Measurements from ENCODE around the gene TUBB1.
"Not testable (repeated sequence)": the region's sequence is repeated elsewhere in the genome, so short reads cannot be mapped to it uniquely, and the experiment has no call there.

Gene TUBB1

DNA sequence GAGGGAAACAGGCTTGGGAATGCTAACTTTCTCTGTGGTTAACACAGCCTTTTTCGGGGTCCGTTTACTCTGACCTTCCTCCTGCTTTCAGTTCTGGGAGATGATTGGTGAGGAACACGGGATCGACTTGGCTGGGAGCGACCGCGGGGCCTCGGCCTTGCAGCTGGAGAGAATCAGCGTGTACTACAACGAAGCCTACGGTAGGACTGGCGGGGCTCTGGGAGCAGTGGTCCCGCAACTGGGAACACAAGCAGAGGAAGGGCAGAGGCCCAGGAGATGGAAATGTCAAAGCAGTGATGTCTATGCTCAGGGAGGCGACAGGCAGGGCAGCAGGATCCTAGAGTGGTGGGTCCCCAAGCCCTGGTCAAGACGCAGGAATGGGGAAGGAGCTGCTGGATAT, 3.5 kb downstream of the TUBB1 start:
- DNase-seq (ENCODE audit: low read depth) = no peak

DNA sequence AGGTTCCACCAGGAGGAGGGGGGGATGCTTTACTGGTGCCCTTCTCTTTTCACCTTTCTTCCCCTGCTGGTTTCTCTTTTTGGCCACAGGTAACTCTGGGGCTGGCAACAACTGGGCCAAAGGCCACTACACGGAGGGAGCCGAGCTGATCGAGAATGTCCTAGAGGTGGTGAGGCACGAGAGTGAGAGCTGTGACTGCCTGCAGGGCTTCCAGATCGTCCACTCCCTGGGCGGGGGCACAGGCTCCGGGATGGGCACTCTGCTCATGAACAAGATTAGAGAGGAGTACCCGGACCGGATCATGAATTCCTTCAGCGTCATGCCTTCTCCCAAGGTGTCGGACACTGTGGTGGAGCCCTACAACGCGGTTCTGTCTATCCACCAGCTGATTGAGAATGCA, 4.4 kb downstream of the TUBB1 start:
- DNase-seq (ENCODE audit: low read depth) = no peak

- DNase-seq (ENCODE audit: low read depth) = no peak
Observed at GRCh38 chr20:59024111-59024530, 4.9 kb downstream of the TUBB1 start.

DNA sequence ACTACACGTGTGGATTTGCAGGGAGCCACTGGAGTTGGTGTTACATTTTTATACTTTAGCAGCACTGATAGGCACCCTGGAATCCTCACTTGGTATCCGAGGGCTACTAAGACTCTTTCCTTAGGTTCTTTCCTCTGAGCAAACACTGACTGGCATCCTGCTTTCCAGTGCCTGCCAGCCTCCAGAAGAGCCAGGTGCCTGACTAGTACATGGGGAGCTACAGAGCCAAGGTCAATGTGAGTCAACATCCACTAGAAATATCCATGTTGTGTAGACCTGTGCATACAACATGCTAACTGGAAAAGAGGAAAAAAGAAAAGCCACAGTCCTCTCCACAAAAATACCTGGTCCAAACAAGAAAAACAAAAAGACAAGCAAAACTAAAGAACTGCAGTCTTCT, 5.9 kb downstream of the TUBB1 start:
- DNase-seq (ENCODE audit: low read depth) = no peak

DNA sequence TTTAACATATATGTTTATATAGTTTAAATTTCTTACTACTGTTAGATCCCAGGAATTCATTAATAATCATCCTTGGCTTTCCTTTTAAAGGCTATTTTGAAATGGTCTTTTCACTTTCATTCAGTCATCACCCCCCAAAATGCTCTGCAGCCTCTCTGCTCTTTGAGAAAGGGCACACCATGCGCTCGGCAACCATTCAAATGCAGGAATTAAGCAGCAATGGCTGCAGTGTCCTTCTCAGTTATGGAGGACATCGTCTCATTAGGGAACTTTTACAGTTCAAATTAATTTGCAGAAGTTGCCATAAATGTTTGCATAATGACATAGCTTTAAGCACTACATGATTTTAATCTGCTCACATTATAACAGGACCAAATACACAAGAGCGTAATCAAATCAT, 6.3 kb downstream of the TUBB1 start:
- DNase-seq (ENCODE audit: low read depth) = no peak

- no peak for DNase-seq (ENCODE audit: low read depth)
Observed at GRCh38 chr20:59026904-59027740, 7.9 kb downstream of the TUBB1 start.

GRCh38 chr20:59027741-59028320, 8.6 kb downstream of the TUBB1 start:
- DNase-seq (ENCODE audit: low read depth) = no peak

DNA sequence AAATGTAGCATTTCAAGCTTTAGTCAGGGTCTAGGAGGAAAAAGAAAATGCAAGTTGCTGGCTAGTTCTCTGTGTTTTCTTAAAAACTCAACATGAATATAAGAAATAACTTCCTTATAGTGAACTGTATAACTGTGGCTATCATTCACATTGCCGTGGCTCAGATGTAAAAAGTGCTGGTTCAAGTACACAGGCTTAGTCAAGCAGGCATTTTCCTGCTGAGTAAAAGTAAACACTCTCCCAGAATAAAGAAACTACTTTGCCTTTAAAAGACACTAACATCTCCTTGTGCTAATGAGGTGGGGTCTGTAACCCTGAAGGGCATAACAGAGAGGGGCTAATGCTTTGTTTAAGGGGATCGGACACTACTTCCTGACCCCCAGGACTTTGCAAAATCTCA, 9.6 kb downstream of the TUBB1 start:
- DNase-seq (ENCODE audit: low read depth) = no peak

GRCh38 chr20:59030911-59031563, 11.8 kb downstream of the TUBB1 start:
- DNase-seq (ENCODE audit: low read depth) = no peak

DNA sequence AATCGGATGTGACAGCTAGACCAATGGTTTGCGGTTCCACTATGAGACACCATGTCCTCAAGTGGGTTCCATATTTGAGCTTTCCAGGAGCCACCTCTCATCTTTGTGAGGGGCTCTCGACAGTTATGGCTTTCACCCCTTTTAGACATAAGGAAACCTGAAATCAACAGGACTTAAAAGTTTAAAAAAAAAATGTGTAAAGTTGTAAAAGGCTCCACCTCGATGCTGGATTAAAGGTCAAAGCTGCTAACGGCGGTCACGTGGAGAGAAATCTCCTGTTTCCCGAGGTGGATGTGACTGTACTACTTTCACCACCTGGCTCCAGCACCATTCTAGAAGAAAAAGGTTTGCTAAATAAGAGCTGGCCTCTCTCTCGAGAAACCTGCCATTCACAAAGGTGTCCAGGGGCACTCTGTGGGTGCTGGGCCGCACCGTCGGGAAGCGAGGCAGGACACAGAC, 12.4 kb downstream of the TUBB1 start:
- DNase-seq (ENCODE audit: low read depth) = no peak

- no peak for DNase-seq (ENCODE audit: low read depth)
Observed at GRCh38 chr20:59032023-59032712, 12.9 kb downstream of the TUBB1 start, which contains the start of gene ATP5F1E. Gene ATP5F1E (minus strand): TSS chr20:59032335. CDS start chr20:59032251, 84 bp downstream.

- no peak for DNase-seq (ENCODE audit: low read depth)
Observed at GRCh38 chr20:59032713-59033059, 13.5 kb downstream of the TUBB1 start.

DNA sequence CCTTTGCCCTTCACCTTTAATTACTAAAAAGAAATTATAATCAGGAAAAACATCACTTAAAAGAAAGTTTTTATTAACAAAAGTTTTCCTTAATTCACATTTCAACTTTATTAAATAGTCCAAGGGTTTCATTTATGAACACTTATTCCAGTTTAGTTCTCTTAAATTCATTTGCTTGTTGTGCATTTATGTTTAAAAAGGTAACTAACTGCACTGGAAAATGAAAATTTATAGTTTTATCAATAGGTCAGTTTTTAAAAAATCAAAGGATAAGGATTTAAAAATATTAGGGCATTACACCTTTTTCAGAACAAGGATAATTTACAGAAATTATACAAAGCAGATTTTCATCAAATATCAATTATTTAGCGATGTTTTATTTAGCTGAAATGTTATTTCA, 13.9 kb downstream of the TUBB1 start:
- DNase-seq (ENCODE audit: low read depth) = no peak

GRCh38 chr20:59033616-59034165, 14.5 kb downstream of the TUBB1 start:
- DNase-seq (ENCODE audit: low read depth) = no peak

- DNase-seq (ENCODE audit: low read depth) = no peak
Observed at GRCh38 chr20:59035381-59035780, 16.2 kb downstream of the TUBB1 start.

GRCh38 chr20:59037386-59037785, 18.2 kb downstream of the TUBB1 start:
- DNase-seq (ENCODE audit: low read depth) = no peak

DNA sequence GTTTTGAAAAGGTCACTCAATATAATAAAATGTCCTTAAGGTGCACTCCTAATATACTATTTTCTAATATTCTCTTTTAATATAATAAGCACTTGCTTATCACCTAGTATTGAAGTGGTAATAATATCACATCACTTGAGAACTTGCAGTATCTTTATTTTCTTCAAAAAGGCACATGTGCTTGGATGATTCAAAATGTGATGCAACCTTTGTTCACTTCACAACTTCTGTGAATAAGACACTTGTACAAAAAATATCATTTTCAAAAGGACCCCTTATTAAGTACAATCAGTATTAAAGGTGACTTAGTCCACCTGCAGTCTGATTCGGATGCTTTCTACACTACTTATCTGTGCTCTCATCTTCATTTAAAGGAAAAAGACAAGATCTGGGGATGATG, 20.0 kb downstream of the TUBB1 start:
- DNase-seq (ENCODE audit: low read depth) = no peak

DNA sequence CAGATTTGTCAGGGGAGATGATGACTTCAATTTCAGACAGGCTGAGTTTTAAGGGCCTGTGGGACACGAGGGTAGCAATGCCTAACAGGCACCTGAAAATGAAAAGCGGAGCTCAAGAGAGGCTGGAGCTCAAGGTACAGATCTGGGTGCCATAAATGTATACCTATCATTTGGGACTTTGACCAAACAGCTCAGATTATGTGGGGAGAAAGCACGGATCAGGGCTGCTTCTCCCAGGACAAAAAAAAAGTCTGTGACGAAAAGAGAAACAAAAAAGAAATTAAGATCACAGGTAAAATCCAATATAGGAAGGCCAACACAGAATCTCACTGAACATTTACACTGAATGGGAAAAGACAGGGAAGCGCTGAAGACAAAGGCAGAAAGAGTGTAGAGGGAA, 21.4 kb downstream of the TUBB1 start:
- no peak for DNase-seq (ENCODE audit: low read depth)

DNA sequence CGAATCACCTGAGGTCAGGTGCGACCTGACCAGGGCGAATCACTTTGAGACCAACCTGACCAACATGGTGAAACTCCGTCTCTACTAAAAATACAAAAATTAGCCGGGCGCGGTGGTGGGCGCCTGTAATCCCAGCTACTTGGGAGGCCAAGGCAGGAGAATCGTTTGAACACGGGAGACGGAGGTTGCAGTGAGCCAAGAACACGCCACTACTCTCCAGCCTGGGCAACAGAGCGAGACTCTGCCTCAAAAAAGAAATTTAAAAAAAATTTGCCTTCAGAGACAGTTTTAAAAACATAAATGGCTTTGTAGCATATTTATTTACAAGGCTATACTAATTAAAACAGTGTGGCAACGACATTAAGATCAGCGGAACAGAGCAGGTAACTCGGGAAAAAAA, 22.3 kb downstream of the TUBB1 start:
- DNase-seq (ENCODE audit: low read depth) = not testable (repeated sequence)

GRCh38 chr20:59042151-59042795, 23.0 kb downstream of the TUBB1 start, which contains the start of gene PRELID3B:
Gene PRELID3B (minus strand): TSS chr20:59042786. CDS start chr20:59042730, 56 bp downstream.
- DNase-seq (ENCODE audit: low read depth) = no peak

GRCh38 chr20:59042796-59043631, 23.8 kb downstream of the TUBB1 start:
- no peak for DNase-seq (ENCODE audit: low read depth)

Measured in GM04503 (cell line).